ENCODE measurements around the gene FHIT.

The FHIT gene

GRCh38 chr3:59927056-59927455, 1324.2 kb downstream of the FHIT start:
- no peak for TF ChIP-seq EZH2phosphoT487 (IDR thresholded peaks at IDR 0.05; ENCODE audit: low read depth)
- Histone ChIP-seq H3K27ac (ENCODE audit: low read length) (no peak overlapping the region), H2AFZ (ENCODE audit: low read depth, low read length) (no peak overlapping the region), H3K79me2 (ENCODE audit: low read length) (no peaks in the 10 kb centered on the region), H3K27me3 (ENCODE audit: low read depth, low read length) (peaks cover 31% of the 10 kb centered on the region), H3K4me2 (ENCODE audit: low read length) (no peak overlapping the region), H3K4me3 (ENCODE audit: low read length) (no peak overlapping the region), H3K9me3 (ENCODE audit: insufficient read depth, low read length) (no peaks in the 10 kb centered on the region), H3K36me3 (replicated peaks; ENCODE audit: low read depth, low read length) (peaks cover 3% of the 10 kb centered on the region), H3K9ac (ENCODE audit: low read length) (no peak overlapping the region), H4K20me1 (ENCODE audit: insufficient read depth, low read length) (peaks cover 5% of the 10 kb centered on the region; the same call in 1 of the 2 replicates), H3K4me1 (ENCODE audit: low read length) (peaks cover 31% of the 10 kb centered on the region)

GRCh38 chr3:59925946-59926345, 1325.3 kb downstream of the FHIT start:
- Histone ChIP-seq H2AFZ (ENCODE audit: low read depth, low read length) (no peak overlapping the region), H3K4me1 (ENCODE audit: low read length) (peaks cover 35% of the 10 kb centered on the region), H3K9me3 (ENCODE audit: insufficient read depth, low read length) (no peaks in the 10 kb centered on the region), H3K27me3 (ENCODE audit: low read depth, low read length) (peaks cover 22% of the 10 kb centered on the region), H3K4me2 (ENCODE audit: low read length) (no peak overlapping the region), H3K4me3 (ENCODE audit: low read length) (no peak overlapping the region), H3K36me3 (replicated peaks; ENCODE audit: low read depth, low read length) (no peaks in the 10 kb centered on the region), H4K20me1 (ENCODE audit: insufficient read depth, low read length) (peaks cover 5% of the 10 kb centered on the region; the same call in 1 of the 2 replicates), H3K27ac (ENCODE audit: low read length) (no peak overlapping the region), H3K9ac (ENCODE audit: low read length) (no peak overlapping the region), H3K79me2 (ENCODE audit: low read length) (no peaks in the 10 kb centered on the region)
- TF ChIP-seq EZH2phosphoT487 (IDR thresholded peaks at IDR 0.05; ENCODE audit: low read depth): no peak

- Histone ChIP-seq H3K4me1 (ENCODE audit: low read length) (peaks cover 21% of the 10 kb centered on the region), H3K9me3 (ENCODE audit: insufficient read depth, low read length) (no peaks in the 10 kb centered on the region), H3K9ac (ENCODE audit: low read length) (no peak overlapping the region), H3K79me2 (ENCODE audit: low read length) (no peaks in the 10 kb centered on the region), H3K27me3 (ENCODE audit: low read depth, low read length) (peaks cover 22% of the 10 kb centered on the region), H3K4me2 (ENCODE audit: low read length) (no peak overlapping the region), H3K27ac (ENCODE audit: low read length) (no peak overlapping the region), H3K36me3 (replicated peaks; ENCODE audit: low read depth, low read length) (no peaks in the 10 kb centered on the region), H2AFZ (ENCODE audit: low read depth, low read length) (no peak overlapping the region), H3K4me3 (ENCODE audit: low read length) (no peak overlapping the region), H4K20me1 (ENCODE audit: insufficient read depth, low read length) (no peaks in the 10 kb centered on the region)
- TF ChIP-seq EZH2phosphoT487 (IDR thresholded peaks at IDR 0.05; ENCODE audit: low read depth) (no peak), CTCF (IDR thresholded peaks at IDR 0.05; ENCODE audit: low read depth, low read length) (no peak)
Measured at GRCh38 chr3:59922192-59922591, 1329.1 kb downstream of the FHIT start.

- Histone ChIP-seq H3K4me1 (ENCODE audit: low read length) (peaks cover 8% of the 10 kb centered on the region), H3K9ac (ENCODE audit: low read length) (no peak overlapping the region)
Measured at GRCh38 chr3:59920822-59921221, 1330.4 kb downstream of the FHIT start.

GRCh38 chr3:59919586-59919985, 1331.7 kb downstream of the FHIT start:
- H3K27ac ChIP-seq (ENCODE audit: low read length): no peak overlapping the region
- H3K4me1 ChIP-seq (ENCODE audit: low read length): peaks cover 8% of the 10 kb centered on the region
- no peak overlapping the region for H3K9ac ChIP-seq (ENCODE audit: low read length)
- no peaks in the 10 kb centered on the region for H4K20me1 ChIP-seq (ENCODE audit: insufficient read depth, low read length)
- H3K4me3 ChIP-seq (ENCODE audit: low read length): no peak overlapping the region
- no peaks in the 10 kb centered on the region for H3K9me3 ChIP-seq (ENCODE audit: insufficient read depth, low read length)
- no peak overlapping the region for H2AFZ ChIP-seq (ENCODE audit: low read depth, low read length)
- no peaks in the 10 kb centered on the region for H3K79me2 ChIP-seq (ENCODE audit: low read length)
- H3K4me2 ChIP-seq (ENCODE audit: low read length): no peak overlapping the region
- no peaks in the 10 kb centered on the region for H3K27me3 ChIP-seq (ENCODE audit: low read depth, low read length)
- TF ChIP-seq EZH2phosphoT487 (IDR thresholded peaks at IDR 0.05; ENCODE audit: low read depth) (no peak), CTCF (IDR thresholded peaks at IDR 0.05; ENCODE audit: low read depth, low read length) (no peak)
- no peaks in the 10 kb centered on the region for H3K36me3 ChIP-seq (replicated peaks; ENCODE audit: low read depth, low read length)

More at GRCh38 chr3:59920822-59921221, 1330.4 kb downstream of the FHIT start:
- TF ChIP-seq EZH2phosphoT487 (IDR thresholded peaks at IDR 0.05; ENCODE audit: low read depth) (no peak), CTCF (IDR thresholded peaks at IDR 0.05; ENCODE audit: low read depth, low read length) (no peak)
- Histone ChIP-seq H3K36me3 (replicated peaks; ENCODE audit: low read depth, low read length) (no peaks in the 10 kb centered on the region), H3K79me2 (ENCODE audit: low read length) (no peaks in the 10 kb centered on the region), H3K27ac (ENCODE audit: low read length) (no peak overlapping the region), H4K20me1 (ENCODE audit: insufficient read depth, low read length) (no peaks in the 10 kb centered on the region), H2AFZ (ENCODE audit: low read depth, low read length) (no peak overlapping the region), H3K4me3 (ENCODE audit: low read length) (no peak overlapping the region), H3K4me2 (ENCODE audit: low read length) (no peak overlapping the region), H3K9me3 (ENCODE audit: insufficient read depth, low read length) (no peaks in the 10 kb centered on the region), H3K27me3 (ENCODE audit: low read depth, low read length) (peaks cover 9% of the 10 kb centered on the region)
